DMS79 treated with DMSO at 0.1 percent for 48 hours (cell line): Measurements from ENCODE around the gene AGPAT4.
"Not testable (repeated sequence)": the region's sequence is repeated elsewhere in the genome, so short reads cannot be mapped to it uniquely, and the experiment has no call there.

ENCODE experiments used
- DNase-seq: peaks from one replicate; lab custom pipeline; 2025; lab: John Stamatoyannopoulos, UW

The AGPAT4 gene

GRCh38 chr6:161227004-161227960 is 46.6 kb downstream of the AGPAT4 start:
- DNase-seq: no peak

GRCh38 chr6:161226009-161226964 is 47.6 kb downstream of the AGPAT4 start:
- no peak for DNase-seq

DNA sequence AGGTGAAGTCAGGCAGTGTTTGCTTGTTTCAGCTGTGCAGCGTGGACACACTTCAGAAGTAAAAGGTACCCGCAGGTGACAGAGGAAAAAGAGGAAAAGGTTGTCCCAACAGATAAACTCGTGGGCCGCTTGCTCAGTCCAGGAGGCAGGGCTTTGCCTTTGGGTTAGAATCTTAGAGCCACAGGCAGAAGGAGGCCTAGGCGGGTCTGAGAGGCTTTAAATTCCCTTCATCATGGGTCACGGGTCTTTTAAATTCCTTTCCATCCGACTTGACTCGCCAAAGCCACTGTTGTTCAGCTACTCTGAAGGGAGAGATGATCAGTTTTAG is 48.2 kb downstream of the AGPAT4 start:
- DNase-seq: no peak

- DNase-seq: not testable (repeated sequence)
Measured at GRCh38 chr6:161224951-161225680, 48.7 kb downstream of the AGPAT4 start.

- no peak for DNase-seq
Measured at GRCh38 chr6:161223646-161224045, 50.2 kb downstream of the AGPAT4 start.

- DNase-seq: no peak
Measured at GRCh38 chr6:161222706-161223234, 51.1 kb downstream of the AGPAT4 start.

GRCh38 chr6:161220346-161220745 is 53.5 kb downstream of the AGPAT4 start:
- no peak for DNase-seq

DNA sequence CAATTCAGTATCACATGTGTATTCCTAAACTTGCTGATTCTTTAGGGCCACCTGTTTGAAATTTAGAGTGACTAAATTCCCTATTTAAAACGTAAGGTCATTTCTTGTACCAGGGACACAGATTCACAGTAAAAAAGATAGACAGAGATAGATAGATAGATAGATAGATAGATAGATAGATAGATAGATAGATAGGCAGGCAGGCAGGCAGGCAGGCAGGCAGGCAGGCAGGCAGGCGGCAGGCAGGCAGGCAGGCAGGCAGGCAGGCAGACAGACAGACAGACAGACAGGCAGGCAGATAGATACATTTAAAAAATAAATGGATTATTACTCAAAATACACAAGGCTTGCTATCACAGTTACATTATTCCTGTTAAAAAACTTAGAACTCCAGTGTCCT is 54.2 kb downstream of the AGPAT4 start:
- no peak for DNase-seq

DNA sequence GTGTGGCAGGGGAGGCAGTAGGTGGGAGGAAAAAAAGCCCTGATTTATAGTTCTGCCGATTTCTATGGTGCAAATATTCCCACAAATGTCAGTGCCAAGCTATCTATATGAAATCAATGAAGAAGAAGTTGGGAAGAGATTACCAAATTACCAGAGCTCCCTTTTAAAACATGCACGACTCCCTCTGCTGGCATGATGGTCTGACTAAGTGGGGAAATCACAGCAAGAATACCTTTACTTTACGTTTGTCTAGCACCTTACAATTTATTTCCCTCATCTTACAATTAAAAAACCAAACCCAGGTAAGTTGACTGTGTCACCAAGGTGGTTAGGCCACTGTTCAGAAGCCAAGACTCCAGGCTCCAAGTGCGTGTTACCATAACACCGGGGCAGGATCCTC is 55.6 kb downstream of the AGPAT4 start:
- no peak for DNase-seq

DNA sequence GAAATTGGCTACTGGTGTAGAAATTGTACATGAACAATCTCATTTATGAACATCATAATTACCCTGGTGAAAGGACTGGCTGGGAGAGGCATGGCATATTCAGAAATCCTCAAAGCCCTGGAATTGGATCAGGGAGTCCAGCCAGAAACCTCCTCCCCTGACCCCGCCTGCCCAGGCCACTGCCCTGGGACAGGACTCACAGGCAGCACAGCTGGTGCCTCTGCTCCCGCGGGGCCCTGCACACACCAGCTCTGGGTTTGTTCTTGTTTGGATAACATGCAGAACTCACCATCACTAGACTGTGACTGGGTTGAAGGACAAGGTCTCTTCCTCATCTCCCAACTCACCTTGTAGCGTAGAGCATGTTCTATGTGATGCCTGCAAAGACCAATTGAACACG is 56.2 kb downstream of the AGPAT4 start:
- no peak for DNase-seq

DNA sequence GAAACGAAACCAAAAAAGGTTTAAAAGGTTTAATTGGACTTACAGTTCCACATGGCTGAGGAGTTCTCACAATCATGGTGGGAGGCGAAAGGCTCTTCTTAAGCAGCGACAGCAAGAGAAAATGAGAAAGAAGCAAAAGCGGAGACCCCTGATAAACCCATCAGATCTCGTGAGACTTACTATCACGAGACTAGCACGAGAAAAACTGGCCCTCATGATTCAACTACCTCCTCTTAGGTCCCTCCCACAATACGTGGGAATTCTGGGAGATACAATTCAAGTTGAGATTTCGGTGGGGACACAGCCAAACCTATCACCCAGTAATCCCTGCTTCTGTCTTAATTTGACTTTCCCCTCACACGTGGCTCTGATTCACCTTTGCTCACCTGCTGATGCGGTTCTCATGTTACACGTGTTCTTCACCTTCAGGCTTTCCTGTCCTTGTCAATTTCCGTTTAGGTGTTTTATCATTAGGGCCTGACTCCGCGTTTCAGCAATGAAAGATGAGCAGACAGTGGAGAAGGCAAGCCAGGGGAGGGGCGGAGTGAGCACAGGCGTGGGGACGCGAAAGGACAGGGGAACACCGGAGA is 57.1 kb downstream of the AGPAT4 start:
- no peak for DNase-seq

DNA sequence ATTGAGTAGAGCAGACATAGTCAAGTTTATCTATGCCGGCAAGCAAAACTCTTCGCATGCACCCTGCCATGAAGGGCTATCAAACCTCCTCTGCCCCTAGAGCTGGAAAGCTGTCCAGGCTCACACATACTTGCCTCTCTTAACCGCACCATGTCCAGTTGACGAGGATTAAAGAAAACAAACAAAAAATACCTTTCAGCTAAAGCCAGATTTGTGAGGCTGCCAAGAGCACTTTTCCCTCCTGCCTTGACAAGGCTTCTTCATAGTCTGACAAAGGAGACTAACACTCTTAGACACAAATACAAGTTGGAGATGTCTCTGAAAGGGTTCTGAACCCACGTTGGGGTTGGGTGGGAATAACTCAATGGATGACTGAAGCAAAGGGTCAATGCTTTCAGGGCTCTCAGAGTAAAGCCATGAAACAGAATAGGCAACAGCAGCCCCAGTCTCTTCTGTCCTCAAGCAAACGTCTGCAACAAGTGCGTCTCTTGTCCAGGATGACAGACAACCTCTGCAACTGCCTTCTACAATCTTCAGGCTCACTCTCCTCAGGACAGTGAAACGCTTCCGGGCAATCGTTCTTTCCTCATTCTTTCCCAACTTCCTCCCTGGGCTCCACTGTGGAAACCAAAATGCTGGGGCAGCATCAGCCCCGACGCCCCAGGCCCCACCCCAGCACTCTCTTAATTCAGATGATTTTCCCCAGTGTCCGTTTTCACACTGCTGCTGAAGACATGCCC is 57.8 kb downstream of the AGPAT4 start:
- no peak for DNase-seq

DNA sequence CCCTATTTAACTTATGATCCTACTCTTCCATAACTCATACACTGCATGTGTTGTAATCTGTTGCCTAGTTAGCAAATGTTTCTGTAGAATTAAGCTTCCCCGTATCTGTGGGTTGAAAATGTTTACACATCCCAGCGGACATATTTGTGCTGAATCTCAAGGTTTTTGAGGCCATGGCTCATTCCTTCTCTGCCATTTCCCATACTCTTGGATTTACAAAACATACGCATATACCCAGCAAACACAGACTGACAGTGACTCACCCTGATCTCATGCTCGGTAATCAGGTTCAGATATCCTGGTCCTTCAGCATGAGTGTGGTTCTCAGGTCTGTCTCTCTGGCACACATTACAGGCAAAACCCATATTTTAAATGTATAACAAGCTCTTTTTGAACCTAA is 58.7 kb downstream of the AGPAT4 start:
- no peak for DNase-seq

DNA sequence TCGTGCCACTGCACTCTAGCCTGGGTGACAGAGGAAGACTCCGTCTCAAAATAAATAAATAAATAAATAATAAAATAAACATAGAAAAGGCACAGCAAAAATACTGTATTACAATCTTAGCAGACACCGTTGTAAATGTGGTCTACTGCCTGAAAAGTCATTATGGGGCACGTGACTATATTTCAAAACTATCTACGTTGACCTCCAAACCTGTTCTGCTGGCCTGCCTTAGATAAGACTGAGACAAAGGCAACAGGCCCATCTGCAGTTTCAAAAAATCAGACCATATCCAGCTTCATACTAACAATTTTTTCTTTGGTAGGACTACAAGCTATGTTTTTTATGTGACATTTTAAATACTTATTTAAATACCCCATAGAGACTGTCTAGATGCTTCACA is 59.1 kb downstream of the AGPAT4 start:
- no peak for DNase-seq

DNA sequence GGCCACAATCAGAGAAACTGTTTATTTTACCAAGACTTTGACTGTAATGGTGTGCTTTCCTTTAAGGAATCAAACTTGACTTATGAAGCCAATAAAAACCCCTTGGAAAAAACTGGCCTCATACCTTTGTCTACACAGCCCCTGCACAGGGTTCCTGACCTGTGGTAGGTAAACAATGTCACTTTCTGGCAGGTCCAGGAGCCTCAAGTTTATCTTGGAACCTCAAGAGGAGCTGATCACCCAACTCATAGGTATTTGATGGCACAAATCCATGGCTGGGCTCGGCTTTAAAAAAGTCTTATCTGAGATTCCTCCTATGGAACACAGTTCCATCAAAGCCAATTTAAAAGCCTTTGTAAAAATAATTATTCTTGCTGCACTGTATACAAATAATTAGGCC is 61.0 kb downstream of the AGPAT4 start:
- DNase-seq: no peak

- DNase-seq: no peak
Measured at GRCh38 chr6:161211380-161212035, 62.4 kb downstream of the AGPAT4 start.

DNA sequence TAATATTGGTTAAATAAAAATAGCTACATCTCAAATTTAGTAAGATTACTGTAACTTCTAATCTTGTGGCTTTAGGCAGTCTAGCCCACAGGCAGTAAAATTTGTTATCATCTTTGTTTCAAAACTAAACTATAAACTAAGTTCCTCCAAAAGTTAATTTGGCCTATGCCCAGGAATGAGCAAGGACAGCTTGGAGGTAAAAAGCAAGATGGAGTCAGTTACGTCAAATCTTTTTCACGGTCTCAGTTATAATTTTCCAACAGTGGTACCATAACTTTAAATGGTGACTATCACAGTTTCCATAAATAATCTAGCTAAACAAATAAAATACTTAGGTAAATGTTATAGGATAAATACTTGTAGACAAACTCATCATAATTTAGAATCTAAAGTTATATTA is 63.0 kb downstream of the AGPAT4 start:
- DNase-seq: no peak

DNA sequence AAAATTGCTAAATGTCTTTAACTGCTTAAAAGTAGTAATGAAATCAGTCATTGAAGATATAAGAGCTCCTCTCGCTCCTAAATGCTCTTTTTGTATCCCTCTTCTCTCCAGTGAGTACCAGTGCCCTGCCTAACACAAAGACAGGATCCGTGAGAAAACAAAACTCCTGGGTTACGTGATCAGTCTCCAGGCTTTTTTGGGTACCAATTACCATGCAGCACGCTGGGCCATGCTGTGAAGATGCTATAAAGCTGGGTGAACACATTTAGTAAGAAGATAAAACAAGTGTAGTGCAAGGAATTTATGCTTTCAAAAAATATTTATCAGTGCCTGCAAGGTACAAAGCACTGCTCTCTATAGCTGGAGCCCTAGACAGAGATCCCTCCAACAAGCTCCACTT is 66.7 kb downstream of the AGPAT4 start:
- DNase-seq: no peak

DNA sequence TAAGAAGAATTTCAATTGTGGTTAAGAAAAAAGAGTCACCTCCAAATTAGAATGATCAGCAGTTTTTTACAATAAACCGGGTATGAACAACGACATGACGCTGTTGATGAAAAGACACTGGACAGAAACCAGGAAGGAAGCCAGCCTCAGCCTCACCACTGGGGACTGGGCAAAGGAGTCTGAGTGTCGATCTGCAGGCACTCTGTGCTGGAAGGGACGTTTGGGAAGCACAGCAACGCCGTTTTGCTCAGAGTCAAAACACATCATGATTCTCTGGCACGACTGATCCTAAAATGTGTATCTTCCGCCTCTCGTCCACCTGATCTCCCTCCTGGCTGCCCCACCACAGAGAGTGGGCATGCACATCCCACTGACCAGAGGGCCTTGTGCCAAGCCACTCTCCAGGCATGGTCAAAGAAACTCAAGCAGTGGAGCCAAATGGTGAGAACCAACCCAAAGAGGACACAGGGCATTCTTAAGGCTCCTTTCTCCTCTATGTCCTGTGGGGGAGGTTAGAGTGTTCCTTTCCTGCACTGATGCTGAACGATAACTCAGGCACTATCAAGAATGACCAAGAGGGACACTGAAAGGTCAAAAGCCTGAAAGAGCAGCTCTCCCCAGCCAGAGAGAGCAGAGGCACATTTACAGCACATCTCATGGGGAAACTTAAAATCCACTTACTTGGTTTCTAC is 68.8 kb downstream of the AGPAT4 start:
- no peak for DNase-seq
